Activated B cell treated with CpG ODN at 0.5 μM for 24 hours (primary cell): ENCODE data around the gene MCF2L. TPM values are rescaled to one million over a fixed set of nuclear protein-coding genes. Genes with fewer than 3 reads are reported as not detected.

Source experiments
- ATAC-seq: fragments of 200-7000 bp; cut with Tn5 transposase; one replicate; pipeline ENCODE4 v1.10.0; 2021; ENCODE audit warnings: low read depth, mild to moderate bottlenecking, moderate library complexity
- CTCF ChIA-PET: fragments of 350-600 bp; sonication (Branson Sonifier 250); formaldehyde crosslinking; loops from one replicate; lab custom pipeline; 2021; ENCODE audit warnings: antibody characterized with exemption; lab: Charles Lee
- POLR2A ChIA-PET: fragments of 350-600 bp; sonication (Branson Sonifier 250); formaldehyde crosslinking; loops from one replicate; lab custom pipeline; 2021; ENCODE audit warnings: antibody characterized with exemption; lab: Charles Lee
- DNase-seq: peaks from one replicate; pipeline ENCODE4 v3.0.0; 2022
- H3K27ac Mint-ChIP-seq: one replicate; pipeline ENCODE4 v1.8.0; 2020; ENCODE audit warnings: mixed read lengths
- H3K27me3 Mint-ChIP-seq: one replicate; pipeline ENCODE4 v1.8.0; 2021; ENCODE audit warnings: mixed read lengths
- H3K36me3 Mint-ChIP-seq: one replicate; pipeline ENCODE4 v1.8.0; 2021; ENCODE audit warnings: low read depth, mixed read lengths
- H3K4me1 Mint-ChIP-seq: one replicate; pipeline ENCODE4 v1.8.0; 2021; ENCODE audit warnings: mixed read lengths
- H3K4me3 Mint-ChIP-seq: one replicate; pipeline ENCODE4 v1.8.0; 2020; ENCODE audit warnings: mild to moderate bottlenecking, mixed read lengths
- H3K9me3 Mint-ChIP-seq: one replicate; pipeline ENCODE4 v1.8.0; 2020; ENCODE audit warnings: mixed read lengths
- intact Hi-C: fragments of 100-400 bp; cut with micrococcal nuclease; formaldehyde crosslinking; loops from one replicate; pipeline ENCODE4 v1.15.1; 2024
- total RNA-seq: library from RNA; stranded (reverse); gene quantifications from 2 replicates; pipeline ENCODE4 v1.2.3, GENCODE V29; 2022
- TF ChIP-seq, protein P1 (sequence below): fragments of 200-600 bp; IDR thresholded peaks from one replicate; pipeline ENCODE4 v1.8.0; 2022; ENCODE audit warnings: antibody characterized with exemption, mild to moderate bottlenecking

The MCF2L gene
- total RNA-seq, 1 donor from 2014 or later, result 3.4 TPM

DNA sequence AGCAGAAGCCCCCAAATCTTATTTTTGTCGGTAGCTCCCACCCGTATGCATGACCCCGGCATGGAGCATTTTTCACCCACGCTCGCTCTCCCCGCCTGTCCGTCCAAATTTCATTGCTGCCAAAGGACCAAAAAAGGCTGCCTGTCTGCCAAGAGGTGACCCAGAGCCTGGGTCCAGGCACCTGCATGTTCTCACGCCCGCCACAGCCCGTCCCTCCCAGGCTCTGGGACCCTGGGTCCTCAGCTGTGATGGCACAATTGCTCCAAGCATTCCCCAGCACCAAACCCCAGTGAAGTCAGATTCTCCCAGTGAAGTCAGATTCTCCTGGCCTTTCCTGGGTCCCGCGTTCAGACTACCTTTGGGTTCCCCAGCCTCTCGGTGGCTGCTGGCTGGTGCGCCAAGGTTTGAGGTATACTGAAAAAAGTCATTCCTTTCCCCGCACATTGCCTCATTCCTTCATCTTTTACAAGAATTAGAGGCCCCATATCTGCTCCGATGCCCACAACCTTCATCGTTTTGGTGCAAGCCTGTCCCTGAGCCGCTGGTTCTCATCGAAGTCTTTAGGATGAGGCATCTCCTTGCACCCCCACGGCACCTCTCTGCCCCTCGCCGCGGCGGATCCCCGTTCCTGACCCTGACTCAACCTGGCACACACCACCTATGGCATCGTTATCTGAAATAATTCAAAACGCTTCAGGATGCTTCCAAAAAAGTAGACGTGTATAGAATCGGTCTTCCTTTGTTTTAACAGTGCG, 77.3 kb downstream of the MCF2L start:
- Mint-ChIP-seq H3K4me1 (no peaks in the 10 kb centered on the region), H3K36me3 (peaks cover 12% of the 10 kb centered on the region), H3K4me3 (no peak overlapping the region), H3K27me3 (no peaks in the 10 kb centered on the region), H3K9me3 (no peaks in the 10 kb centered on the region), H3K27ac (no peak overlapping the region)
- DNase-seq, result no peak
- no peak for ATAC-seq
- intact Hi-C loops, result no loop called here
- ChIA-PET CTCF (no interaction called here), POLR2A (no interaction called here)
- TF ChIP-seq, protein P1, sequence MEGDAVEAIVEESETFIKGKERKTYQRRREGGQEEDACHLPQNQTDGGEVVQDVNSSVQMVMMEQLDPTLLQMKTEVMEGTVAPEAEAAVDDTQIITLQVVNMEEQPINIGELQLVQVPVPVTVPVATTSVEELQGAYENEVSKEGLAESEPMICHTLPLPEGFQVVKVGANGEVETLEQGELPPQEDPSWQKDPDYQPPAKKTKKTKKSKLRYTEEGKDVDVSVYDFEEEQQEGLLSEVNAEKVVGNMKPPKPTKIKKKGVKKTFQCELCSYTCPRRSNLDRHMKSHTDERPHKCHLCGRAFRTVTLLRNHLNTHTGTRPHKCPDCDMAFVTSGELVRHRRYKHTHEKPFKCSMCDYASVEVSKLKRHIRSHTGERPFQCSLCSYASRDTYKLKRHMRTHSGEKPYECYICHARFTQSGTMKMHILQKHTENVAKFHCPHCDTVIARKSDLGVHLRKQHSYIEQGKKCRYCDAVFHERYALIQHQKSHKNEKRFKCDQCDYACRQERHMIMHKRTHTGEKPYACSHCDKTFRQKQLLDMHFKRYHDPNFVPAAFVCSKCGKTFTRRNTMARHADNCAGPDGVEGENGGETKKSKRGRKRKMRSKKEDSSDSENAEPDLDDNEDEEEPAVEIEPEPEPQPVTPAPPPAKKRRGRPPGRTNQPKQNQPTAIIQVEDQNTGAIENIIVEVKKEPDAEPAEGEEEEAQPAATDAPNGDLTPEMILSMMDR, result no peak

DNA sequence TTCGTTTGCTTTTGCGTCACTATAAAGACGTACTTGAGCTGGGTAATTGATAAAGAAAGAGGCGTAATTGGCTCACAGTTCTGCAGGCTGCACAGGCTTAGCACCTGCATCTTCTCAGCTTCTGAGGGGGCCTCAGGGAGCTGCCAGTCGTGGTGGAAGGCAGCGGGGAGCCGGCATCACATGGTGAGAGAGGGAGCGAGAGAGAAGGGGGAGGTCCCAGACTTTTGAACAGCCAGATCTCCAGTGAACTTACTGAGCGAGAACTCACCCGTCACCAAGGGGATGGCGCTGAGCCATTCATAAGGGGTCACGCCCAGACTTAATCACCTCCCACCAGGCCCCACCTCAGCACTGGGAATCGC, 77.8 kb downstream of the MCF2L start:
- Mint-ChIP-seq H3K27ac (no peak overlapping the region), H3K4me3 (no peak overlapping the region), H3K9me3 (no peaks in the 10 kb centered on the region), H3K4me1 (no peaks in the 10 kb centered on the region), H3K36me3 (peaks cover 12% of the 10 kb centered on the region), H3K27me3 (no peaks in the 10 kb centered on the region)
- ATAC-seq, result no peak
- intact Hi-C loops, result no loop called here
- ChIA-PET CTCF (no interaction called here), POLR2A (no interaction called here)
- TF ChIP-seq, protein P1, result no peak
- DNase-seq, result no peak

DNA sequence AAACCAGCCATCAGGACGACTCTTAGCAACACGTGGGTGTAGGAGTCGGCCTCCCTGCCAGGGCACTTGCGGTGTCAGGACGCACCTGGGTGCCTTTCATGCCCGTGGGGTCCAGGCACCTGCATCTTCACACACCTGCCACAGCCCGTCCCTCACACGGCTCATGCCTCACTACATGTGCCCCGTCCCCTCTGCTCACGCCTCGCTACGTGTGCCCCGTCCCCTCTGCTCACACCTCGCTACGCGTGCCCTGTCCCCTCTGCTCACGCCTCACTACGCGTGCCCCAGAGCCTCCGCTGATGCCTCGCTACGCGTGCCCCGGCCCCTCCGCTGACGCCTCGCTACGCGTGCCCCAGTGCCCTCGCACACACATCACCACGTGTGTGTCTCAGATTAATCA, 78.6 kb downstream of the MCF2L start:
- CTCF ChIA-PET, result no interaction called here
- no peak overlapping the region for H3K27ac Mint-ChIP-seq
- no peak for ATAC-seq
- no peak overlapping the region for H3K4me3 Mint-ChIP-seq
- no peaks in the 10 kb centered on the region for H3K4me1 Mint-ChIP-seq
- peaks cover 12% of the 10 kb centered on the region for H3K36me3 Mint-ChIP-seq
- intact Hi-C loops, result no loop called here
- H3K9me3 Mint-ChIP-seq, result no peaks in the 10 kb centered on the region
- no peak for DNase-seq
- POLR2A ChIA-PET, result no interaction called here
- TF ChIP-seq, protein P1, result no peak
- H3K27me3 Mint-ChIP-seq, result no peaks in the 10 kb centered on the region

DNA sequence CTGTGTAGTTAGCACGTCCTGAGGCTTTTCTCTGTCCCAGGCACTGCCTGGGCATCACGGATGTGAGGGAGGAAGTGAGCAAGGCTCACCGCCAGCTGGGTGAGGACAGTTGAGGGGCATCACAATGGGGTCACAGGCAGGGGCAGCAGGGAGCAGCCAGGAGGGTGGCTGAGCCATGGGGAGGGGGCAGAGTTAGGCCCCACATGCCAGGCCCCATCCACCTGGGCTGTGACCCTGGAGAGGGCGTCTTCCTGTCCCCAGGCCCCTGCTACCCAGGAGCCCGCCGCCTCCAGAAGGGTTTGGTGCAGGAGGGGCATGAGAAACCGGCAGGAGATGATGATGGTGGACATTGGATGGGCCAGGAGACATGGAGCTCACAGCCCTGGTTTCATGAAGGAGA, 79.8 kb downstream of the MCF2L start:
- peaks cover 12% of the 10 kb centered on the region for H3K36me3 Mint-ChIP-seq
- no peaks in the 10 kb centered on the region for H3K9me3 Mint-ChIP-seq
- TF ChIP-seq, protein P1, result no peak
- H3K4me1 Mint-ChIP-seq, result no peaks in the 10 kb centered on the region
- CTCF ChIA-PET, result no interaction called here
- POLR2A ChIA-PET, result no interaction called here
- DNase-seq (no peak), ATAC-seq (no peak)
- H3K27me3 Mint-ChIP-seq, result no peaks in the 10 kb centered on the region
- intact Hi-C loops, result no loop called here
- H3K4me3 Mint-ChIP-seq, result no peak overlapping the region
- no peak overlapping the region for H3K27ac Mint-ChIP-seq

DNA sequence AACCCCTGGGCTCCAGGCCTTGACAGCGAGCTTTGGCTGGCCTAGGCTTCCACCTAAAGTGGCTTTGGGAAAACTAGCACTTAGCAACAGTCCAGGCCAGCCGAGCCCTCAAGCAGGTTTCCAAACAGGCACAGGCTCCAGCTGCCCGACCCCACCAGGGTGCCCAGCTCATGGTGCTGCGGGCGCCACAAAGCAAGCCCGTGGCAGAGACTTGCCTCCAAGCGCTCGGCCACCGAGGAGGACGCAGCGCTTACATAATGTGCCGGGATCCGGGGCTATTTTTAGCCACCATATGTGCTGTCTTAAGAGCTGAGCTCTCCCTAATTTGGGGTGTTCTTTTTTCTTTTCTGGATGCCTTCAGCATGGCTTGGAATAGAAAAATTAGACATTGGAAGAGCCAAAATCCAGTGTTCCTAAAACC, 80.5 kb downstream of the MCF2L start:
- Mint-ChIP-seq H3K27ac (no peak overlapping the region), H3K36me3 (peaks cover 12% of the 10 kb centered on the region), H3K4me1 (no peaks in the 10 kb centered on the region), H3K27me3 (no peaks in the 10 kb centered on the region), H3K9me3 (no peaks in the 10 kb centered on the region), H3K4me3 (no peak overlapping the region)
- no peak for ATAC-seq
- ChIA-PET CTCF (no interaction called here), POLR2A (no interaction called here)
- no peak for DNase-seq
- TF ChIP-seq, protein P1, result no peak
- intact Hi-C loops, result no loop called here
